GM12865 (cell line): Measurements from ENCODE around the gene FASTKD1.
"Not testable (repeated sequence)": the region's sequence is repeated elsewhere in the genome, so short reads cannot be mapped to it uniquely, and the experiment has no call there.

Experiments used
- DNase-seq: peaks from one replicate; pipeline ENCODE4 v3.0.0; 2010; ENCODE audit warnings: low read depth
- H3K4me3 ChIP-seq: 2 replicates; pipeline ENCODE4 v1.5.1; 2011; ENCODE audit warnings: mild to moderate bottlenecking, low read depth, low read length, control low read depth
- CTCF ChIP-seq: IDR thresholded peaks from 2 replicates; pipeline ENCODE4 v1.5.1; 2011; ENCODE audit warnings: low read length, control low read depth, low read depth, inconsistent platforms; ENCODE audit not compliant: insufficient read depth; ENCODE audit errors: missing control alignments

The FASTKD1 gene

GRCh38 chr2:169573160-169573973 is at the start of gene FASTKD1:
Gene FASTKD1 (minus strand): TSS chr2:169573865. CDS start chr2:169572029, 1,836 bp downstream.
- TF ChIP-seq CTCF: no peak
- peak within 1 kb of the TSS; percentile 94 for H3K4me3 ChIP-seq
- peak; percentile 94 for DNase-seq

DNA sequence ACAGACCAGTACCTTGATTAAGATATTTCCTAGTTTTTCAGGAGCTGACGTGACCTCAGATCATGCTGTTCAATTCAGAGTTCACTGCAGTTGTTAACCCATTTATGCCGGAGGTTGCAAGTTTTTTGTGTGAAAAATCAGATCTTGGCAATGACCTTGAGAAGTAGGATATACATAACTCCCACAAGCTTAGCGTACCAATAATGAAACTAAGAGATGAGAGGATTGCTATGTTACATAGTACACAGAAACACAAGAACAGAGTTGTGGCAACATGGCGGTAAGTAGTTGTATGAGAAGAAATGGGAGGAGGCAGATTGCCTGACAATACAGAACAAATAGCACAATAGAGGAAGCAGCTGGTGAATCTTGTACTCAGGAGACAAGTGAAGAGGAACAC is 49.6 kb upstream of the FASTKD1 start:
- DNase-seq: peak; percentile 3
- TF ChIP-seq CTCF: no peak
- H3K4me3 ChIP-seq: no peak overlapping the region

- H3K4me3 ChIP-seq: no peak overlapping the region
- no peak for DNase-seq
- no peak for TF ChIP-seq CTCF
These were observed 46.8 kb upstream of the FASTKD1 start for GRCh38 chr2:169620509-169620908.

GRCh38 chr2:169619946-169620345 is 46.3 kb upstream of the FASTKD1 start:
- TF ChIP-seq CTCF: no peak
- no peak overlapping the region for H3K4me3 ChIP-seq
- no peak for DNase-seq

DNA sequence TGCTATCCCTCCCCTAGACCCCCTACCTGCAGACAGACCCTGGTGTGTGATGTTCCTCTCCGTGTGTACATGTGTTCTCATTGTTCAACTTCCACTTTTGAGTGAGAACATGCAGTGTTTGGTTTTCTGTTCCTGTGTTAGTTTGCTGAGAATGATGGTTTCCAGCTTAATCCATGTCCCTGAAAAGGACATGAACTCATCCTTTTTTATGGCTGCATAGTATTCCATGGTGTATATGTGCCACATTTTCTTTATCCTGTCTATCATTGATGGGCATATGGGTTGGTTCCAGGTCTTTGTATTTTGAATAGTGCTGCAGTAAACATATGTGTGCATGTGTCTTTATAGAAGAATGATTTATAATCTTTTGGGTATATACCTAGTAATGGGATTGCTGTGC is 42.3 kb upstream of the FASTKD1 start:
- not testable (repeated sequence) for DNase-seq, H3K4me3 ChIP-seq

- DNase-seq: no peak
- H3K4me3 ChIP-seq: no peak overlapping the region
- TF ChIP-seq CTCF: no peak
These were observed 40.2 kb upstream of the FASTKD1 start for GRCh38 chr2:169613876-169614275.

DNA sequence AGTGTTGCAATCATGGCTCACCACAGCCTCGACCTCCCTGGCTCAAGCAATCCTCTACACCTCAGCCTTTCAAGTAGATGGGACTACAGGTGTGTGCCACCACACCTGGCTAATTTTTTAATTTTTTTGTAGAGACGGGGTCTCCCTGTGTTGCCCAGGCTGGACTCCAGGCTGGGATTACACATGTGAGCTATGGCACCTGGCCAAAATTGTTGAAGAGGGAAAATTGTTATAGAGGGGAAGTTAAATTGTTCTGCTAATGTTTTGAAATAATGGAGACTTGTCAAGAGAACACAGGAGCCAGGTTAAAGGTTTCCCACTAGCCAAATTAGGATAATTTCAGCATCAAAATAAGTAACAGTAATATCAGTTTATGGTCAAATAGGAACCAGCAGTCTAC is 35.6 kb upstream of the FASTKD1 start:
- H3K4me3 ChIP-seq: no peak overlapping the region
- DNase-seq: no peak
- TF ChIP-seq CTCF: no peak
